Memory B cell (primary cell): ENCODE measurements around the gene NAGPA.

ENCODE experiments used
- ATAC-seq: fragments of 150-1000 bp; cut with Tn5 transposase; 2 replicates; pipeline ENCODE4 v1.10.0; 2021; ENCODE audit warnings: low read depth, mild to moderate bottlenecking, moderate library complexity
- DNase-seq, 2 donors: peaks; one replicate each; pipeline ENCODE4 v3.0.0; 2022; ENCODE audit warnings: low spot score in 2 of 2
- H3K27ac Mint-ChIP-seq: one replicate; pipeline ENCODE4 v1.8.0; 2022; ENCODE audit warnings: mild to moderate bottlenecking, moderate library complexity, mixed read lengths
- H3K27me3 Mint-ChIP-seq: one replicate; pipeline ENCODE4 v1.8.0; 2022; ENCODE audit warnings: mixed read lengths
- H3K36me3 Mint-ChIP-seq: one replicate; pipeline ENCODE4 v1.8.0; 2022; ENCODE audit warnings: mild to moderate bottlenecking, mixed read lengths
- H3K4me1 Mint-ChIP-seq: one replicate; pipeline ENCODE4 v1.8.0; 2022; ENCODE audit warnings: mixed read lengths
- H3K4me3 Mint-ChIP-seq: one replicate; pipeline ENCODE4 v1.8.0; 2022; ENCODE audit warnings: mild to moderate bottlenecking, moderate library complexity, mixed read lengths
- H3K9me3 Mint-ChIP-seq: one replicate; pipeline ENCODE4 v1.8.0; 2022; ENCODE audit warnings: mixed read lengths

NAGPA gene

DNA sequence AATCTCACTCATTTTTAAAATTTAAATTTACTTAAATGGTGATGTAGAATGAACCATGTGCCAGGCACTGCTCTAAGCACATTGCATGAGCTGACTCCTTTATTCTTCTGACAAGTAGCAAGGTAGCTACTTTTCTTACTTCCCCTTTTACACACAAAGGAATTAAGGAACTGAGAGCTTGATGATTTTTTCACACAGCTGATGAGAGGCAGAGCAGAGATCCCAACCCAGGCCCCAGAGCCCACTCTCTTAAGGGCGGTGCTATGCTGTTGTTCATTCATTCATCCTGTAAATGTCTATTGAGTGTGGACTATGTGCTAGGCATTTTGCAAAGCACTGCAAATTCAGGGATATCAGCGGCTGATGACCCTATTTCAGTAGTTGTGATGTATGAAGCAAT, 57.7 kb downstream of the NAGPA start:
- peak overlapping the region; percentile 2 for H3K27ac Mint-ChIP-seq
- H3K4me1 Mint-ChIP-seq = peaks cover 7% of the 10 kb centered on the region
- no peak overlapping the region for H3K4me3 Mint-ChIP-seq
- ATAC-seq = peak; percentile 99
- peak in 1 of 2 donors; percentile 56 for DNase-seq
- H3K9me3 Mint-ChIP-seq = no peaks in the 10 kb centered on the region
- peaks cover 12% of the 10 kb centered on the region for H3K27me3 Mint-ChIP-seq
- no peaks in the 10 kb centered on the region for H3K36me3 Mint-ChIP-seq
